GM23338 (cell line): Measurements from ENCODE around the gene PHACTR2. TPM values are rescaled to one million over a fixed set of nuclear protein-coding genes. Genes with fewer than 3 reads are reported as not detected.

ENCODE experiments used
- ATAC-seq: fragments of 200-7000 bp; cut with Tn5 transposase; 3 replicates; pipeline ENCODE4 v1.9.1; 2020
- DNase-seq: peaks from one replicate; pipeline ENCODE4 v3.0.0-alpha.2; 2015; ENCODE audit warnings: low spot score
- H2AFZ ChIP-seq: fragments of 200-600 bp; sonication (generic); 2 replicates; pipeline ENCODE4 v1.8.0; 2016; ENCODE audit warnings: antibody characterized with exemption, mild to moderate bottlenecking, moderate library complexity
- H3F3A ChIP-seq: fragments of 200-600 bp; sonication (generic); replicated peaks from 2 replicates; pipeline ENCODE4 v1.8.0; 2017; ENCODE audit warnings: antibody characterized with exemption, mixed run types, low read depth
- H3K27ac ChIP-seq: fragments of 200-600 bp; sonication (generic); 2 replicates; pipeline ENCODE4 v1.6.1; 2016; ENCODE audit warnings: low read depth
- H3K27me3 ChIP-seq: fragments of 200-600 bp; sonication (generic); 2 replicates; pipeline ENCODE4 v1.8.0; 2016; ENCODE audit warnings: mild to moderate bottlenecking, mixed run types, moderate library complexity; ENCODE audit not compliant: insufficient read depth
- H3K36me3 ChIP-seq: fragments of 200-600 bp; sonication (generic); 2 replicates; pipeline ENCODE4 v1.8.0; 2016; ENCODE audit warnings: mild to moderate bottlenecking; ENCODE audit not compliant: insufficient read depth
- H3K4me1 ChIP-seq: fragments of 200-600 bp; sonication (generic); 2 replicates; pipeline ENCODE4 v1.8.0; 2016; ENCODE audit warnings: mild to moderate bottlenecking, moderate library complexity; ENCODE audit not compliant: insufficient read depth
- H3K4me2 ChIP-seq: fragments of 200-600 bp; sonication (generic); 2 replicates; pipeline ENCODE4 v1.7.1; 2017; ENCODE audit warnings: mixed run types
- H3K4me3 ChIP-seq: fragments of 200-600 bp; sonication (generic); 2 replicates; pipeline ENCODE4 v1.6.1; 2016; ENCODE audit warnings: mixed run types
- H3K79me2 ChIP-seq: fragments of 200-600 bp; sonication (generic); replicated peaks from 2 replicates; pipeline ENCODE4 v1.8.0; 2017; ENCODE audit warnings: mild to moderate bottlenecking; ENCODE audit not compliant: insufficient read depth
- H3K9me2 ChIP-seq: fragments of 200-600 bp; sonication (generic); 2 replicates; pipeline ENCODE4 v1.8.0; 2017; ENCODE audit not compliant: insufficient read depth
- H4K20me1 ChIP-seq: fragments of 200-600 bp; sonication (generic); replicated peaks from 2 replicates; pipeline ENCODE4 v1.8.0; 2017; ENCODE audit warnings: mild to moderate bottlenecking; ENCODE audit not compliant: insufficient read depth
- H3K27ac Mint-ChIP-seq: 2 replicates; pipeline ENCODE4 v1.8.0; 2020; ENCODE audit warnings: inconsistent platforms, mild to moderate bottlenecking, moderate library complexity, mixed read lengths
- H3K27me3 Mint-ChIP-seq: 3 replicates; pipeline ENCODE4 v1.8.0; 2022; ENCODE audit warnings: low read depth, mild to moderate bottlenecking, moderate library complexity, mixed read lengths, inconsistent platforms; ENCODE audit not compliant: insufficient read depth, poor library complexity
- H3K36me3 Mint-ChIP-seq: 3 replicates; pipeline ENCODE4 v1.8.0; 2021; ENCODE audit warnings: low read depth, mild to moderate bottlenecking, inconsistent platforms, moderate library complexity, mixed read lengths
- H3K4me1 Mint-ChIP-seq: 3 replicates; pipeline ENCODE4 v1.8.0; 2020; ENCODE audit warnings: mild to moderate bottlenecking, inconsistent platforms, mixed read lengths
- H3K4me3 Mint-ChIP-seq: 3 replicates; pipeline ENCODE4 v1.8.0; 2021; ENCODE audit warnings: moderate library complexity, mild to moderate bottlenecking, inconsistent platforms, mixed read lengths
- H3K9me3 Mint-ChIP-seq: 3 replicates; pipeline ENCODE4 v1.8.0; 2020; ENCODE audit warnings: moderate library complexity, mild to moderate bottlenecking, inconsistent platforms, mixed read lengths
- CREB1 ChIP-seq: fragments of 250-450 bp; sonication (Bioruptor Pico); IDR thresholded peaks from 2 replicates; pipeline ENCODE4 v1.5.0; 2020; ENCODE audit warnings: low read depth, mild to moderate bottlenecking, moderate library complexity
- EZH2 ChIP-seq: fragments of 200-600 bp; sonication (generic); IDR thresholded peaks from one replicate; pipeline ENCODE4 v1.8.0; 2017; ENCODE audit warnings: antibody characterized with exemption, mild to moderate bottlenecking, low read depth; ENCODE audit not compliant: unreplicated experiment
- EZH2phosphoT487 ChIP-seq: fragments of 200-600 bp; sonication (generic); IDR thresholded peaks from one replicate; pipeline ENCODE4 v1.8.1; 2018; ENCODE audit warnings: antibody characterized with exemption; ENCODE audit not compliant: unreplicated experiment
- JUNB ChIP-seq: IDR thresholded peaks from one replicate; pipeline ENCODE4 v1.6.1; 2016; ENCODE audit warnings: antibody characterized with exemption; ENCODE audit not compliant: unreplicated experiment
- NANOG ChIP-seq: IDR thresholded peaks from 2 replicates; pipeline ENCODE4 v1.6.1; 2016; ENCODE audit warnings: antibody characterized with exemption, borderline replicate concordance
- REST ChIP-seq: IDR thresholded peaks from one replicate; pipeline ENCODE4 v1.6.1; 2018; ENCODE audit warnings: antibody characterized with exemption; ENCODE audit not compliant: unreplicated experiment
- STAT1 ChIP-seq: IDR thresholded peaks from one replicate; pipeline ENCODE4 v1.6.1; 2016; ENCODE audit warnings: antibody characterized with exemption; ENCODE audit not compliant: unreplicated experiment
- ZNF114 ChIP-seq: fragments of 250-450 bp; sonication (Bioruptor Pico); IDR thresholded peaks from 2 replicates; pipeline ENCODE4 v1.5.0; 2020; ENCODE audit warnings: mild to moderate bottlenecking, moderate library complexity
- polyA plus RNA-seq: library from polyadenylated mRNA; unstranded; fragments of >200 nt; fragmentation: Nextera tagmentation; extraction: Ambion mirVana; gene quantifications from 2 replicates; pipeline ENCODE4 v1.2.1, GENCODE V29; 2016
- total RNA-seq: library from RNA; depleted of rRNA; stranded (reverse); fragments of >200 nt; shearing (Covaris generic); gene quantifications from 2 replicates; pipeline ENCODE4 v1.2.3, GENCODE V29; 2014
- TF ChIP-seq, protein P1 (sequence below): IDR thresholded peaks from 2 replicates; pipeline ENCODE4 v1.6.1; 2016; ENCODE audit warnings: antibody characterized with exemption
- TF ChIP-seq, protein P2 (sequence below): fragments of 250-450 bp; sonication (Bioruptor Pico); IDR thresholded peaks from 2 replicates; pipeline ENCODE4 v1.5.0; 2020; ENCODE audit warnings: mild to moderate bottlenecking, moderate library complexity

PHACTR2 gene
- total and polyA plus RNA-seq, 2 experiments from 2014 or later, result 67.7 to 105 TPM

GRCh38 chr6:143863771-143864170, 186.0 kb downstream of the PHACTR2 start:
- ATAC-seq (no peak), DNase-seq (no peak)
- no peak overlapping the region for H3K27ac Mint-ChIP-seq
- peaks cover 8% of the 10 kb centered on the region; the same call in 2 of the 3 replicates for H3K4me1 Mint-ChIP-seq
- peaks cover 58% of the 10 kb centered on the region for H3K36me3 Mint-ChIP-seq
- H3K4me3 ChIP-seq, result no peak overlapping the region
- no peak overlapping the region for H2AFZ ChIP-seq
- no peaks in the 10 kb centered on the region for H3K27me3 Mint-ChIP-seq
- peaks cover 4% of the 10 kb centered on the region for H3F3A ChIP-seq
- H3K27me3 ChIP-seq, result no peaks in the 10 kb centered on the region
- no peak overlapping the region for H3K4me3 Mint-ChIP-seq
- H3K27ac ChIP-seq, result no peak overlapping the region
- H3K36me3 ChIP-seq, result peaks cover 46% of the 10 kb centered on the region
- no peaks in the 10 kb centered on the region for H3K79me2 ChIP-seq
- no peak for TF ChIP-seq NANOG
- TF ChIP-seq REST, result no peak
- TF ChIP-seq CREB1 (CRISPR knock-in tag), result no peak
- H3K4me2 ChIP-seq, result no peak overlapping the region
- H4K20me1 ChIP-seq, result peaks cover 5% of the 10 kb centered on the region; the same call in 1 of the 2 replicates
- peaks cover 8% of the 10 kb centered on the region for H3K4me1 ChIP-seq
- H3K9me3 Mint-ChIP-seq, result peaks cover 3% of the 10 kb centered on the region; the same call in 2 of the 3 replicates
- no peaks in the 10 kb centered on the region for H3K9me2 ChIP-seq

DNA sequence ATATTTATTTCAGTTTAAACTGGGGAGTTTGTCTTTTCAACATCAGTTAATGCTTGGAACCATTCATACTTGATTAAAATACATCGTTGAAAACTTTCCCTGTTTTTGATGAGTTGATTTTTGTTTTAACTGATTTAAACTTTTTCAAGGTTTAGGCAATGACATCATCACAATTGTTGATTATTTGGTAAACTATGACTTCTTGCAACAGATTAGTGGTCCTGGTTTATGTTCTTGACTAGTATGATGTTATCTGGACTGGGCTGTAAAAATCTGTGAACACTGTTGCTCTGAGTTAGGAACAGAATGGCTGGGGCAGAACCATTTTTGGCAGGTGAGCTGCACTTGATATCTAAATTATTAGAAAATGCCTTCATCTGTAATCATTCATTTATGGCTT, 186.5 kb downstream of the PHACTR2 start, which contains the start of gene ZC2HC1B:
Gene ZC2HC1B (plus strand): TSS at position 241 of the 400 bp plus-strand sequence. CDS start 66 bp downstream, at position 307.
- Mint-ChIP-seq H3K27me3 (no peaks in the 10 kb centered on the region), H3K27ac (no peak within 1 kb of the TSS), H3K4me3 (no peak within 1 kb of the TSS), H3K9me3 (peaks cover 3% of the 10 kb centered on the region; the same call in 2 of the 3 replicates), H3K4me1 (peaks cover 4% of the 10 kb centered on the region; the same call in 2 of the 3 replicates), H3K36me3 (peaks cover 53% of the 10 kb centered on the region)
- Histone ChIP-seq H3K27ac (no peak within 1 kb of the TSS), H3F3A (peaks cover 4% of the 10 kb centered on the region), H3K79me2 (no peaks in the 10 kb centered on the region), H4K20me1 (peaks cover 4% of the 10 kb centered on the region; the same call in 1 of the 2 replicates), H3K36me3 (peaks cover 42% of the 10 kb centered on the region), H2AFZ (no peak within 1 kb of the TSS), H3K4me1 (peaks cover 6% of the 10 kb centered on the region), H3K4me2 (no peak within 1 kb of the TSS), H3K9me2 (no peaks in the 10 kb centered on the region), H3K27me3 (no peaks in the 10 kb centered on the region), H3K4me3 (no peak within 1 kb of the TSS)
- DNase-seq (no peak), ATAC-seq (no peak)
- no peak for TF ChIP-seq STAT1
- TF ChIP-seq, protein P1, sequence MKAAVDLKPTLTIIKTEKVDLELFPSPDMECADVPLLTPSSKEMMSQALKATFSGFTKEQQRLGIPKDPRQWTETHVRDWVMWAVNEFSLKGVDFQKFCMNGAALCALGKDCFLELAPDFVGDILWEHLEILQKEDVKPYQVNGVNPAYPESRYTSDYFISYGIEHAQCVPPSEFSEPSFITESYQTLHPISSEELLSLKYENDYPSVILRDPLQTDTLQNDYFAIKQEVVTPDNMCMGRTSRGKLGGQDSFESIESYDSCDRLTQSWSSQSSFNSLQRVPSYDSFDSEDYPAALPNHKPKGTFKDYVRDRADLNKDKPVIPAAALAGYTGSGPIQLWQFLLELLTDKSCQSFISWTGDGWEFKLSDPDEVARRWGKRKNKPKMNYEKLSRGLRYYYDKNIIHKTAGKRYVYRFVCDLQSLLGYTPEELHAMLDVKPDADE, result no peak
- TF ChIP-seq EZH2phosphoT487, result no peak
- TF ChIP-seq, protein P2, sequence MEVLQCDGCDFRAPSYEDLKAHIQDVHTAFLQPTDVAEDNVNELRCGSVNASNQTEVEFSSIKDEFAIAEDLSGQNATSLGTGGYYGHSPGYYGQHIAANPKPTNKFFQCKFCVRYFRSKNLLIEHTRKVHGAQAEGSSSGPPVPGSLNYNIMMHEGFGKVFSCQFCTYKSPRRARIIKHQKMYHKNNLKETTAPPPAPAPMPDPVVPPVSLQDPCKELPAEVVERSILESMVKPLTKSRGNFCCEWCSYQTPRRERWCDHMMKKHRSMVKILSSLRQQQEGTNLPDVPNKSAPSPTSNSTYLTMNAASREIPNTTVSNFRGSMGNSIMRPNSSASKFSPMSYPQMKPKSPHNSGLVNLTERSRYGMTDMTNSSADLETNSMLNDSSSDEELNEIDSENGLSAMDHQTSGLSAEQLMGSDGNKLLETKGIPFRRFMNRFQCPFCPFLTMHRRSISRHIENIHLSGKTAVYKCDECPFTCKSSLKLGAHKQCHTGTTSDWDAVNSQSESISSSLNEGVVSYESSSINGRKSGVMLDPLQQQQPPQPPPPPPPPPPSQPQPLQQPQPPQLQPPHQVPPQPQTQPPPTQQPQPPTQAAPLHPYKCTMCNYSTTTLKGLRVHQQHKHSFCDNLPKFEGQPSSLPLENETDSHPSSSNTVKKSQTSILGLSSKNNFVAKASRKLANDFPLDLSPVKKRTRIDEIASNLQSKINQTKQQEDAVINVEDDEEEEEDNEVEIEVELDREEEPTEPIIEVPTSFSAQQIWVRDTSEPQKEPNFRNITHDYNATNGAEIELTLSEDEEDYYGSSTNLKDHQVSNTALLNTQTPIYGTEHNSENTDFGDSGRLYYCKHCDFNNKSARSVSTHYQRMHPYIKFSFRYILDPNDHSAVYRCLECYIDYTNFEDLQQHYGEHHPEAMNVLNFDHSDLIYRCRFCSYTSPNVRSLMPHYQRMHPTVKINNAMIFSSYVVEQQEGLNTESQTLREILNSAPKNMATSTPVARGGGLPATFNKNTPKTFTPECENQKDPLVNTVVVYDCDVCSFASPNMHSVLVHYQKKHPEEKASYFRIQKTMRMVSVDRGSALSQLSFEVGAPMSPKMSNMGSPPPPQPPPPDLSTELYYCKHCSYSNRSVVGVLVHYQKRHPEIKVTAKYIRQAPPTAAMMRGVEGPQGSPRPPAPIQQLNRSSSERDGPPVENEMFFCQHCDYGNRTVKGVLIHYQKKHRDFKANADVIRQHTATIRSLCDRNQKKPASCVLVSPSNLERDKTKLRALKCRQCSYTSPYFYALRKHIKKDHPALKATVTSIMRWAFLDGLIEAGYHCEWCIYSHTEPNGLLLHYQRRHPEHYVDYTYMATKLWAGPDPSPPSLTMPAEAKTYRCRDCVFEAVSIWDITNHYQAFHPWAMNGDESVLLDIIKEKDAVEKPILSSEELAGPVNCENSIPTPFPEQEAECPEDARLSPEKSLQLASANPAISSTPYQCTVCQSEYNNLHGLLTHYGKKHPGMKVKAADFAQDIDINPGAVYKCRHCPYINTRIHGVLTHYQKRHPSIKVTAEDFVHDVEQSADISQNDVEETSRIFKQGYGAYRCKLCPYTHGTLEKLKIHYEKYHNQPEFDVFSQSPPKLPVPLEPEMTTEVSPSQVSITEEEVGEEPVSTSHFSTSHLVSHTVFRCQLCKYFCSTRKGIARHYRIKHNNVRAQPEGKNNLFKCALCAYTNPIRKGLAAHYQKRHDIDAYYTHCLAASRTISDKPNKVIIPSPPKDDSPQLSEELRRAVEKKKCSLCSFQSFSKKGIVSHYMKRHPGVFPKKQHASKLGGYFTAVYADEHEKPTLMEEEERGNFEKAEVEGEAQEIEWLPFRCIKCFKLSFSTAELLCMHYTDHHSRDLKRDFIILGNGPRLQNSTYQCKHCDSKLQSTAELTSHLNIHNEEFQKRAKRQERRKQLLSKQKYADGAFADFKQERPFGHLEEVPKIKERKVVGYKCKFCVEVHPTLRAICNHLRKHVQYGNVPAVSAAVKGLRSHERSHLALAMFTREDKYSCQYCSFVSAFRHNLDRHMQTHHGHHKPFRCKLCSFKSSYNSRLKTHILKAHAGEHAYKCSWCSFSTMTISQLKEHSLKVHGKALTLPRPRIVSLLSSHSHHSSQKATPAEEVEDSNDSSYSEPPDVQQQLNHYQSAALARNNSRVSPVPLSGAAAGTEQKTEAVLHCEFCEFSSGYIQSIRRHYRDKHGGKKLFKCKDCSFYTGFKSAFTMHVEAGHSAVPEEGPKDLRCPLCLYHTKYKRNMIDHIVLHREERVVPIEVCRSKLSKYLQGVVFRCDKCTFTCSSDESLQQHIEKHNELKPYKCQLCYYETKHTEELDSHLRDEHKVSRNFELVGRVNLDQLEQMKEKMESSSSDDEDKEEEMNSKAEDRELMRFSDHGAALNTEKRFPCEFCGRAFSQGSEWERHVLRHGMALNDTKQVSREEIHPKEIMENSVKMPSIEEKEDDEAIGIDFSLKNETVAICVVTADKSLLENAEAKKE (CRISPR knock-in tag), result no peak
- TF ChIP-seq JUNB, result no peak
- TF ChIP-seq EZH2, result no peak
- no peak for TF ChIP-seq ZNF114 (CRISPR knock-in tag)
